ACC112 (cell line): ENCODE results near the gene ARL2.

Source experiments
- H2AFZ ChIP-seq: fragments of 200-600 bp; sonication (generic); one replicate; pipeline ENCODE4 v1.6.0; 2017; ENCODE audit warnings: antibody characterized with exemption, low read length; ENCODE audit not compliant: unreplicated experiment
- H3K27ac ChIP-seq: fragments of 200-600 bp; sonication (generic); 2 replicates; pipeline ENCODE4 v1.5.1; 2014; ENCODE audit warnings: low read depth, mild to moderate bottlenecking, antibody characterized with exemption, low read length, moderate library complexity
- H3K27me3 ChIP-seq: fragments of 200-600 bp; sonication (generic); 2 replicates; pipeline ENCODE4 v1.6.1; 2014; ENCODE audit warnings: mild to moderate bottlenecking, antibody characterized with exemption, low read length, moderate library complexity, mixed read lengths; ENCODE audit not compliant: insufficient read depth
- H3K36me3 ChIP-seq: fragments of 200-600 bp; sonication (generic); 2 replicates; pipeline ENCODE4 v1.6.1; 2016; ENCODE audit warnings: mild to moderate bottlenecking, antibody characterized with exemption, low read length, moderate library complexity, mixed read lengths; ENCODE audit not compliant: insufficient read depth
- H3K4me1 ChIP-seq: fragments of 200-600 bp; sonication (generic); one replicate; pipeline ENCODE4 v1.6.1; 2016; ENCODE audit warnings: low read length, mixed read lengths; ENCODE audit not compliant: insufficient read depth, unreplicated experiment, control insufficient read depth
- H3K4me3 ChIP-seq: fragments of 200-600 bp; sonication (generic); 2 replicates; pipeline ENCODE4 v1.5.1; 2014; ENCODE audit warnings: mild to moderate bottlenecking, low read depth, low read length
- H3K79me2 ChIP-seq: fragments of 200-600 bp; sonication (generic); one replicate; pipeline ENCODE4 v1.6.0; 2016; ENCODE audit warnings: low read length; ENCODE audit not compliant: control insufficient read depth, unreplicated experiment, insufficient read depth

ARL2 gene

DNA sequence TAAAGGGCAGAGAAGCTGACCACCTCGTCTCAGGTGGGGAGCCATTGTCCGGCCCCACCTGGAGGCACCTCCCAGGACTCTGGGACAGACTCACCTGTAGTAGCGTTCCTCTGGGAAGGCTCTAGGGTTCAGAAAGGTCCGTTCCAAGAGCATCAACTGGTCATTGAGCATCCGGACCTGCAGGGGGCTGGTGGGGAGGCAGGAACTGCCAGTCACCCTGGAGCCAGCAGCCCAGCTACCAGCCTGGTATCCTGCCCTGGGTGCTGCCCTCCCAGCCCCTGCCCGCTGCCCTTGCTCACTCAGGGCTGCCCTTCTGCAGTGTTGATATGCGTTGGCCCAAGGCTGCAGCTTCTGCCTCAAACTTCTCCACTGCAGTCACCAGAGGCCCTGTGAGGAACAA is 31.8 kb downstream of the ARL2 start:
- Histone ChIP-seq H3K36me3 (0 out of 2 replicates have a peak, but pooled peaks cover 5% of the 10 kb centered on the region), H3K4me1 (peaks cover 7% of the 10 kb centered on the region), H3K79me2 (peaks cover 13% of the 10 kb centered on the region), H3K4me3 (no peak overlapping the region), H3K27me3 (no peaks in the 10 kb centered on the region), H2AFZ (no peak overlapping the region), H3K27ac (no peak overlapping the region)

DNA sequence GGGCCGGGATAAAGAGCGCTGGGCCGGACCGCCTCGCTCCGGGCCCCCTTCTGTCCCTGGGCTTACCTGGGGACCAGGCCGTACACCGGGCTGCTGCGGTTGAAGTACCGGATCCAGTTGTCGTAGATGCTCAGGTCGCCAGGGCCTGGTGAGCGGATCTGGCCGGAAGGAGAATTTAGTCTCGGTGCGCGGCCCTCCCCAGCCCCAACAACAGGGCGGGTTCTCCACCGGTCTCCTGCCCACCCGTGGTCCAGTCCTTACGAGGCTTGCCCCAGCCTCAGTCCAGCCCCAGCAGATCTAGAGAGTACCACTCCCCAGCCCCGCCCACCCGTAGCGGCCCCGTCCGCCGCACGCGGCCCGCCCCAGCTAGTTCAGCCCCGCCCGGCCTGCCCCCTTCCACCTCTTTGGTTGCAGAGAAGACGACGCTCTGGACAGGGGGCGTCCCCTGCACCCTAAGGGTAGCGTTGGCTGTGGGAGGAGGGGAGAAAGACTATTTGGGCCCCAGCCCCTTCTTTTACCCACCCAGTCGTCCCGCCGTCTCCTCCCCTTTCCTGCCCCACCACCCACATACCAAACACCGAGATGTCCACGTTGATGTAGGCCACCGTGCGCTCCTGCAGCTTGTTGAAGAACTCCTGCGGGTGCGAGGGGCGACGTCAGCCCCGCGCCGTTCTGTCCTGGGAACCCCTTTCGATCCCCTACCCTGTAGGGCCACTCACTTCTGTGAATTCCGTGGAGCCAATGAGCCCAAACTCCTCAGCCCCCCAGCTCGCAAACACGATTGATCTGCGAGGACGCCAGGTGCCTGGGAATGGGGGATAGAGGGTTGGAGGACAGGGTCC is 33.8 kb downstream of the ARL2 start:
- Histone ChIP-seq H3K27ac (no peak overlapping the region), H3K36me3 (0 out of 2 replicates have a peak, but pooled peaks cover 5% of the 10 kb centered on the region), H2AFZ (peak overlapping the region; percentile 83), H3K79me2 (peaks cover 3% of the 10 kb centered on the region), H3K4me1 (peaks cover 2% of the 10 kb centered on the region), H3K27me3 (no peaks in the 10 kb centered on the region), H3K4me3 (peak overlapping the region; percentile 75)

DNA sequence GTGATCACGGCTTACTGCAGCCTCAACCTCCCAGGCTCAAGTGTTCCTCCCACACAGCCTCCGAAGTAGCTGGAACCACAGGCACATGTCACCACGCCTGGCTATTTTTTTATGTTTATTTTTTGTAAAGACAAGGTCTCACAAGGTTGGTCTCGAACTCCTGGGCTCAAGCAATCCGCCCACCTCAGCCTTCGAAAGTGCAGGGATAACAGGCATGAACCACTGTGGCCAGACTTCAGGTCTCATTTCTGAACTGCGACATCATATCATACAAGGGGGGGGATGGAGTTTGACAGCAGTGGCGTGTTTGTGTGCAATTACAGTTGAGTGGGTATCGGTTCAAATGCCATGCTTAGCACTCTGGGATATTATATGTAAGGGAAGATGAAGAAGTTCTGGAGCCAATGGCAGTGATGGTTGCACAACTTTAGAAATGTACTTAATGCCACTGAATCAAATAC is 37.5 kb downstream of the ARL2 start:
- no peaks in the 10 kb centered on the region for H3K36me3 ChIP-seq
- H3K27ac ChIP-seq = no peak overlapping the region
- no peaks in the 10 kb centered on the region for H3K27me3 ChIP-seq
- H3K79me2 ChIP-seq = no peaks in the 10 kb centered on the region
- no peak overlapping the region for H2AFZ ChIP-seq
- no peaks in the 10 kb centered on the region for H3K4me1 ChIP-seq
- H3K4me3 ChIP-seq = no peak overlapping the region

DNA sequence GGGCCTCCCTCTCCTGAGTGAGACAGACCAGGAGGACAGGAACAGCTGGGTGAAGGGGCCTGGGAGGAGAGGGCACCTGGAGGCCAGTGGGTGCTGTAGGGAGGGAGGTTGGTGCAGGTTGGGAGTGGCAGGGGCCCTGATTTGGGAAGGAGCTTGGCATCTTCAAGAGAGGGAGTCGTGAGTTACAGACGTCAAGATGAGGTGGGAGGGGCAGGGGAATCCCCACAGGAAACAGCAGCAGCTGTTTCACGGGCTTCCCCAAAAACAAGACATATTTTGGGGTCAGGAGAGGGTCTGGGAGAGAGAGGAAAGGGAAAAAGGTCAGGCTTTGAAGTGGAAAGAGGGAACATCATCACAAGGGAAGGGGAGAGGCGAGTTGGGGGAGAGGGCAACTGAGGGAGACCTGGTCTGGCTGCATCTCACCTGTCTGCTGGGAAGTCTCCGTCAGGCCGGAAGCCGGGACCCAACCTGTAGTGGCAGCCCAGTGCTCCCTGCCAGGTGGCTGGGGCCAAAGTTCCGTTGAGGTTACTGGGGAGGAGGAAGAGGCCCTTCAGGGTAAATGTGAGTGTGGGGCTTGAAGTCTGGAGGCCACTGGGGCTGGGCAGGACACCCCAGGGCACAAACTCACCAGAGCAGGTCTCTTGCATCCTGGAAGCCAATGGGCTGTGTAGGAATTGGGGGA is 40.0 kb downstream of the ARL2 start:
- no peak overlapping the region for H2AFZ ChIP-seq
- H3K4me3 ChIP-seq = no peak overlapping the region
- H3K79me2 ChIP-seq = no peaks in the 10 kb centered on the region
- no peaks in the 10 kb centered on the region for H3K27me3 ChIP-seq
- H3K36me3 ChIP-seq = no peaks in the 10 kb centered on the region
- H3K27ac ChIP-seq = no peak overlapping the region
- H3K4me1 ChIP-seq = no peaks in the 10 kb centered on the region

DNA sequence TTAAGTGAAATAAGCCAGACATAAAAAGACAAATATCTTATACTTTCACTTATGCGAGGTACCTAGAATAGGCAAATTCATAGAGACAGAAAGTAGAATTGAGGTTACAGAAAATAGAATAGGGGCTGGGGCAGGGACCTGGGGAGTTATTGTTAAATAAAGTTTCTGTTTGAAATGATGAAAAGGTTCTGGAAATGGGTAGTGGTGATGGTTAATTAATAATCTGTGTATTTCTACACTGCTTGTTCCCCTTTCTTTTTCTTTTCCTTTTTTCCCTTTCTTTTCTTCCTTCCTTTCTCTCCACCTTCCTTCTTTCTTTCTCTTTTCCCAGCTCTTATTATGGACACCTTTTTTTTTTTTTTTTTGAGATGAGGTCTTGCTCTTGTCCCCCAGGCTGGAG is 41.6 kb downstream of the ARL2 start:
- H3K4me1 ChIP-seq = no peaks in the 10 kb centered on the region

DNA sequence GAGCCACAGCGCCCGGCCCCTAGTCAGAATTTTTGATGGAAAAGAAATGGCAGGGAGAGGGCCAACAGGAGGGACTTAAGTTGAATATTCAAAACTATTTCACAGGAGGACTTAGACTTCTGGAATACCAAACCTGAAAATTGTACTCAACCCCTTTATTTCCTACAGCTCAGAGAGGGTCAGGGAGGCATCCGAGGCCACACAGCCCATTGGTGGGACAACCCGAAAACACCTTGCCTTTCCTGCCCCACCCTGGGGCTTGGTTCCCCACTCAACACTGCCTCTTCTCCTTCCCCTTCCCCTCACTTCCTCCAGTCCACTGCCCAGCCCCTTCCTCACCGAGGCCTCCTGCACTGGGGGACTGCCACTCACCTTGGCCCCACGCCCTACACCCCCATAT is 43.0 kb downstream of the ARL2 start:
- Histone ChIP-seq H3K27ac (no peak overlapping the region), H3K4me1 (no peaks in the 10 kb centered on the region), H2AFZ (no peak overlapping the region), H3K4me3 (no peak overlapping the region), H3K79me2 (no peaks in the 10 kb centered on the region), H3K36me3 (no peaks in the 10 kb centered on the region), H3K27me3 (no peaks in the 10 kb centered on the region)

More for the DNA sequence above, 41.6 kb downstream of the ARL2 start:
- H2AFZ ChIP-seq = no peak overlapping the region
- H3K27me3 ChIP-seq = no peaks in the 10 kb centered on the region
- no peaks in the 10 kb centered on the region for H3K36me3 ChIP-seq
- no peak overlapping the region for H3K4me3 ChIP-seq
- H3K79me2 ChIP-seq = no peaks in the 10 kb centered on the region
- H3K27ac ChIP-seq = no peak overlapping the region

DNA sequence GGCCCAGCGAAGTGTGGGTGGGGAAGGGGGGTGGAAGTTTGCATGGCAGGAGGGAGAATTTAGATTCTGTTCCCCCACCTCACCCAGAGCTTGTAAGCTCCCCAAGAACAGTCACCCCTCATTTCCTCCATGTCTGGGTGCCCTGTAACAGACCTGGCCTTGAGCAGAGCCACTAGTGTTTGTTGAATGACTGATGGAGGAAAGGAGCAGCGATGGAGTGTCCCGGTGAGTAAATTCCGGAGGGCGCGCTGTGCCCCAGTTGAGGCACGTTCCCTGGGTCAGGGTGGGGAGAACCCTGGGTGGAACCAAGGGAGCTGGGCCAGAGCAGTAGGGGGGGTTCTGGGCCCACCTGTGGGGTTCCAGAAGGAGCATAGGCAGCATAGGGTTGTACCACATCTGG is 43.6 kb downstream of the ARL2 start:
- Histone ChIP-seq H3K4me1 (no peaks in the 10 kb centered on the region), H3K36me3 (no peaks in the 10 kb centered on the region), H2AFZ (no peak overlapping the region), H3K27me3 (no peaks in the 10 kb centered on the region), H3K27ac (no peak overlapping the region), H3K4me3 (no peak overlapping the region), H3K79me2 (no peaks in the 10 kb centered on the region)

DNA sequence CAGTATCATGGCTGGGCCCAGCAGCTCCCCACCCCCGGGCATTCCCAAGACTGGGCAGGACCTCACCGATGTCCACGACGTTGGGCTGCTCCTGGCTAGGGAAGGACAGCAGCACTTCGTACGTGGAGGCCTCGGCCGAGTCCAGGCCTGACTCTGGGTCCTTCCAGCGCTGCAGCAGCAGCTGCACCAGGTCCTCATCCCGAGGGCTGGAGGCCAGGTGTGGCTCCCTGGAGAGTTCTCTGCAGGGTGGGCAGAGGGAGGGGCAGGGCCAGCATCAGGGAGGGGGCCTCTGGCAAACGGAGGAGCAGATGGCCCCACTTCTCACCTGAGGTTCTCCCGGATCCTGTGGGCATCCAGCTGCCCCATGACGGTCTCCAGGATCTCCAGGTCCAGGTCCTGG is 44.1 kb downstream of the ARL2 start:
- H3K4me3 ChIP-seq = no peak overlapping the region
- no peak overlapping the region for H3K27ac ChIP-seq
- H3K4me1 ChIP-seq = no peaks in the 10 kb centered on the region
- no peaks in the 10 kb centered on the region for H3K36me3 ChIP-seq
- no peak overlapping the region for H2AFZ ChIP-seq
- H3K27me3 ChIP-seq = no peaks in the 10 kb centered on the region
- H3K79me2 ChIP-seq = no peaks in the 10 kb centered on the region

DNA sequence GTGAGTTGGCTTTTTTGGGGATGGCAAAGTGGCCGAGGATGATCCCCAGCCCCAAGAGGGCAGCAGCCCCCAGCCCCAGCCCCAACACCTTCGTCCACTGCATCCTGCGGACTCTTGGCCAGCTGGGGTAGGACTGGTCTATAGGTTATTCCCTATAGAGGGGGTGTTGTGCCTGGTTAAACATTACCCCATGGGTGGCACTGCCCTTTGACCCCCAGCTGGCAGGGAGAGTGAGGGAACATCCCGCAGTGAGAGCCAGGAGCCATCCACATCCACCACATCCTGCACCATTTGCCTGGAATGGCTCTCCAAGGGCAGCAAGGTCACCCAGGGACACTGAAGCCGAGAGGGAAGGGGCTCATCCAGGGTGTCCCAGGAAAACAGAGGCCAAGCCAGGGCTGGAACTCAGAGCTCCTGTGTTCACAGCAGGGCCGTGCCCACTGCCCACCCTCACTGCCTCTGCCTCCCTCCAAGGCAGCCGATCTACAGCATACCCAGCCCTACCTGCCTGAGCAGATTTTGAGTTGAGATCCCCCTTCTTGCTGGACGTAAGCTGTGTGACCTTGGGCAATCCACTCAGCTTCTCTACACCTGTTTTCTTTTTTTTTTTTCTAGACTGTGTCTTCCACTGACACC is 44.6 kb downstream of the ARL2 start, which contains the start of gene NAALADL1:
Gene NAALADL1 (minus strand): TSS at position 135 of the 636 bp plus-strand sequence. CDS start 32 bp downstream, at position 103.
- no peaks in the 10 kb centered on the region for H3K36me3 ChIP-seq
- no peak within 1 kb of the TSS for H3K27ac ChIP-seq
- no peaks in the 10 kb centered on the region for H3K79me2 ChIP-seq
- no peaks in the 10 kb centered on the region for H3K27me3 ChIP-seq
- no peak within 1 kb of the TSS for H3K4me3 ChIP-seq
- no peak within 1 kb of the TSS for H2AFZ ChIP-seq
- no peaks in the 10 kb centered on the region for H3K4me1 ChIP-seq

DNA sequence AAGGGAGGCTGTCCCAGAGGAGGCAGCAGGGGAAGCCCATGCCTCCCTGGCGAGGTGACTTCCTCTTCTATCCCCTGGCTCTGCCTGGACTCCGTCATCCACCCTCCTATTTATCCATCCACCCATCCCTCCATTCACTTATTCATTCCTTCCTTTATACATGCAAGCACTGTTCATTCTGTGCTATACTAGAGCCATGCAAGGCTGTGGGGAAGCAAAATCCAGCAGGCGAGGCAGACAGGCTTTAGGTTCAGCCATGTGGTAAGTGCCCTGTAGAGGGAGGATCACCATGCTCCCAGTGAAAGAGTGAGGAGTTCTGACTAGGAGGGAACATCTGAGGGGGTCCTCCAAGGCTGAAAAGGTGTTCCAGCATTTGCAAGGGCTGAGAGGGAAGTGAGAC is 45.6 kb downstream of the ARL2 start:
- no peaks in the 10 kb centered on the region for H3K27me3 ChIP-seq
- H3K36me3 ChIP-seq = no peaks in the 10 kb centered on the region
- no peaks in the 10 kb centered on the region for H3K79me2 ChIP-seq
- H3K4me3 ChIP-seq = no peak overlapping the region
- H3K27ac ChIP-seq = no peak overlapping the region
- no peak overlapping the region for H2AFZ ChIP-seq
- no peaks in the 10 kb centered on the region for H3K4me1 ChIP-seq
